Liver (tissue), 9 donors: ENCODE data around the gene TRAPPC6A. TPM values are rescaled to one million over a fixed set of nuclear protein-coding genes. Genes with fewer than 3 reads are reported as not detected.

Source experiments
- DNase-seq: peaks from one replicate; pipeline ENCODE4 v3.0.0-alpha.2; 2017; ENCODE audit warnings: low spot score
- H3K27ac ChIP-seq, 2 donors: one replicate each; pipeline ENCODE4 v1.7.0; 2013; ENCODE audit warnings: inconsistent platforms in 2 of 2, low read length in 2 of 2, control low read depth in 1 of 2, low read depth in 1 of 2, mild to moderate bottlenecking in 1 of 2
- H3K27me3 ChIP-seq, 4 donors: one replicate each; pipeline versions ENCODE4 v1.6.1 to v1.7.0; 2013; ENCODE audit warnings: low read length in 3 of 4, inconsistent platforms in 1 of 4, mild to moderate bottlenecking in 1 of 4, moderate library complexity in 1 of 4; ENCODE audit not compliant: control insufficient read depth in 4 of 4, insufficient read depth in 4 of 4
- H3K36me3 ChIP-seq, 4 donors: one replicate each; pipeline versions ENCODE4 v1.6.1 to v1.7.0; 2013; ENCODE audit warnings: low read length in 3 of 4, mild to moderate bottlenecking in 3 of 4, low read depth in 1 of 4, moderate library complexity in 1 of 4; ENCODE audit not compliant: control insufficient read depth in 4 of 4, insufficient read depth in 3 of 4
- H3K4me1 ChIP-seq, 4 donors: one replicate each; pipeline versions ENCODE4 v1.6.1 to v1.7.0; 2013; ENCODE audit warnings: low read length in 3 of 4, mild to moderate bottlenecking in 3 of 4, moderate library complexity in 1 of 4; ENCODE audit not compliant: control insufficient read depth in 4 of 4, insufficient read depth in 4 of 4
- H3K4me3 ChIP-seq, 3 donors: one replicate each; pipeline versions ENCODE4 v1.6.1 to v1.7.0; 2013; ENCODE audit warnings: low read length in 3 of 3, control low read depth in 1 of 3, low read depth in 1 of 3, mild to moderate bottlenecking in 1 of 3
- H3K9ac ChIP-seq, 2 donors: one replicate each; pipeline ENCODE4 v1.7.0; 2013; ENCODE audit warnings: low read length in 2 of 2, mild to moderate bottlenecking in 2 of 2, moderate library complexity in 2 of 2, control low read depth in 1 of 2, low read depth in 1 of 2
- H3K9me3 ChIP-seq, 4 donors: one replicate each; pipeline versions ENCODE4 v1.6.1 to v1.7.0; 2013; ENCODE audit warnings: low read length in 3 of 4; ENCODE audit not compliant: control insufficient read depth in 4 of 4
- EGR1 ChIP-seq, 2 donors: IDR thresholded peaks; 2 replicates each; pipeline ENCODE4 v1.6.1; 2016 to 2018; ENCODE audit warnings: antibody characterized with exemption in 2 of 2, low read depth in 2 of 2
- FOXA1 ChIP-seq: IDR thresholded peaks from 2 replicates; pipeline ENCODE4 v1.6.1; 2016; ENCODE audit warnings: antibody characterized with exemption
- GABPA ChIP-seq, 2 donors: IDR thresholded peaks in 1 of 2; conservative IDR thresholded peaks in 1 of 2; 2 replicates each; pipeline ENCODE4 v1.6.1; 2016; ENCODE audit warnings: antibody characterized with exemption in 2 of 2, mild to moderate bottlenecking in 1 of 2, moderate library complexity in 1 of 2
- HNF4A ChIP-seq, 2 donors: conservative IDR thresholded peaks; 2 replicates each; pipeline ENCODE4 v1.6.1; 2016; ENCODE audit warnings: antibody characterized with exemption in 2 of 2, mild to moderate bottlenecking in 2 of 2
- HNF4G ChIP-seq: IDR thresholded peaks from 2 replicates; pipeline ENCODE4 v1.6.1; 2016; ENCODE audit warnings: antibody characterized with exemption
- JUND ChIP-seq, 2 donors: IDR thresholded peaks; 2 replicates each; pipeline ENCODE4 v1.6.1; 2016; ENCODE audit warnings: antibody characterized with exemption in 2 of 2
- NR2F2 ChIP-seq: IDR thresholded peaks from 2 replicates; pipeline ENCODE4 v1.6.1; 2016; ENCODE audit warnings: antibody characterized with exemption
- RAD21 ChIP-seq, 2 donors: IDR thresholded peaks; 2 replicates each; pipeline ENCODE4 v1.6.1; 2016; ENCODE audit warnings: antibody characterized with exemption in 2 of 2, mild to moderate bottlenecking in 2 of 2
- RXRA ChIP-seq, 2 donors: IDR thresholded peaks; 2 replicates each; pipeline ENCODE4 v1.6.1; 2017 to 2018; ENCODE audit warnings: antibody characterized with exemption in 2 of 2, mild to moderate bottlenecking in 1 of 2
- SP1 ChIP-seq: IDR thresholded peaks from 2 replicates; pipeline ENCODE4 v1.6.1; 2018; ENCODE audit warnings: antibody characterized with exemption, mild to moderate bottlenecking
- TAF1 ChIP-seq: conservative IDR thresholded peaks from 2 replicates; pipeline ENCODE4 v1.6.1; 2016; ENCODE audit warnings: antibody characterized with exemption, mild to moderate bottlenecking
- YY1 ChIP-seq: IDR thresholded peaks from 2 replicates; pipeline ENCODE4 v1.6.1; 2016; ENCODE audit warnings: antibody characterized with exemption, mild to moderate bottlenecking
- WGBS: extraction: QIAGEN DNeasy Blood & Tissue Kit; methylation state at CpG from one replicate; pipeline ENCODE4 v1.1.7; 2013; 5-methylcytosine and 5-hydroxymethylcytosine counted together
- polyA plus RNA-seq, 2 donors: library from polyadenylated mRNA; stranded (reverse) in 1 of 2; unstranded in 1 of 2; fragments of 200-250 nt in 1 of 2; fragments of >200 nt in 1 of 2; fragmentation: Nextera tagmentation in 1 of 2; extraction: Ambion mirVana in 1 of 2; gene quantifications; one replicate each; pipeline versions ENCODE4 v1.2.1 to v1.2.3, GENCODE V29; 2013 to 2015
- total RNA-seq, 2 donors: library from RNA; depleted of rRNA; stranded (reverse); fragments of >200 nt; gene quantifications; one replicate each; pipeline ENCODE4 v1.2.3, GENCODE V29; 2014
- TF ChIP-seq, protein P1 (sequence below): fragments of 150-350 bp; IDR thresholded peaks from 2 replicates; pipeline ENCODE4 v1.5.1; 2017; ENCODE audit warnings: improper control_type of control experiment, low read depth, low read length; ENCODE audit not compliant: missing input control
- TF ChIP-seq, protein P2 (sequence below): IDR thresholded peaks from 2 replicates; pipeline ENCODE4 v1.6.1; 2016; ENCODE audit warnings: antibody characterized with exemption
- TF ChIP-seq, protein P3 (sequence below): IDR thresholded peaks from 2 replicates; pipeline ENCODE4 v1.6.1; 2016; ENCODE audit warnings: antibody characterized with exemption
- TF ChIP-seq, protein P4 (sequence below): IDR thresholded peaks from 2 replicates; pipeline ENCODE4 v1.6.1; 2016; ENCODE audit warnings: antibody characterized with exemption, mild to moderate bottlenecking
- TF ChIP-seq, protein P5 (sequence below): IDR thresholded peaks from 2 replicates; pipeline ENCODE4 v1.6.1; 2016; ENCODE audit warnings: antibody characterized with exemption
- donor health status: healthy.
- donor health status: healthy.
- donor health status: healthy.
- donor health status: healthy.
- donor health status: healthy.

The TRAPPC6A gene
- total and polyA plus RNA-seq, 4 donors: 14.8 to 52.2 (median 28.6) TPM

DNA sequence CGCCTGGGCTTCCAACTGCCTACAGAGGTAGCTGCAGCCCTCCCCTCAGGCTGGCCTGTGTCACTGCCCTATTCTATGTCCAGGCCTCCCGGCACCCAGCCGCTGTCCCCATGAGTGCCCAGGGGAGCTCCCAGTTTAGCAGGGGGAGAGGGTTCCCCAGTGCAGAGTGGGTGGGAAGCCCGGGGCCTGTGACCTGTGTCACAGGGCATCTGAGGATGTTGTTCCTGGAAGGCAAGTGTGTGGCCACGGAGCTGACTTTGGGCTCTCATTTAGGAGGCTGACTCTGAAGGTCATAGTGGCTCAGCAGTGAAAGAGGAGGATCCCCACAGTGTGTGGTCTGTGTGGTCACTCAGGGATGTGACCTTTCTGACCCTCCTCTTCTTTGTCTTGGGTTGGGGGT lies 59.9 kb downstream of the TRAPPC6A start:
- Histone ChIP-seq H3K36me3 (no peaks in the 10 kb centered on the region), H3K9ac (no peak overlapping the region), H3K27ac (no peak overlapping the region), H3K27me3 (no peaks in the 10 kb centered on the region), H3K9me3 (no peaks in the 10 kb centered on the region), H3K4me3 (no peak overlapping the region), H3K4me1 (peaks cover 3 to 11% (median 7%) of the 10 kb centered on the region in 4 donors)
- TF ChIP-seq, protein P1, sequence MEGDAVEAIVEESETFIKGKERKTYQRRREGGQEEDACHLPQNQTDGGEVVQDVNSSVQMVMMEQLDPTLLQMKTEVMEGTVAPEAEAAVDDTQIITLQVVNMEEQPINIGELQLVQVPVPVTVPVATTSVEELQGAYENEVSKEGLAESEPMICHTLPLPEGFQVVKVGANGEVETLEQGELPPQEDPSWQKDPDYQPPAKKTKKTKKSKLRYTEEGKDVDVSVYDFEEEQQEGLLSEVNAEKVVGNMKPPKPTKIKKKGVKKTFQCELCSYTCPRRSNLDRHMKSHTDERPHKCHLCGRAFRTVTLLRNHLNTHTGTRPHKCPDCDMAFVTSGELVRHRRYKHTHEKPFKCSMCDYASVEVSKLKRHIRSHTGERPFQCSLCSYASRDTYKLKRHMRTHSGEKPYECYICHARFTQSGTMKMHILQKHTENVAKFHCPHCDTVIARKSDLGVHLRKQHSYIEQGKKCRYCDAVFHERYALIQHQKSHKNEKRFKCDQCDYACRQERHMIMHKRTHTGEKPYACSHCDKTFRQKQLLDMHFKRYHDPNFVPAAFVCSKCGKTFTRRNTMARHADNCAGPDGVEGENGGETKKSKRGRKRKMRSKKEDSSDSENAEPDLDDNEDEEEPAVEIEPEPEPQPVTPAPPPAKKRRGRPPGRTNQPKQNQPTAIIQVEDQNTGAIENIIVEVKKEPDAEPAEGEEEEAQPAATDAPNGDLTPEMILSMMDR: no peak
- TF ChIP-seq, protein P2, sequence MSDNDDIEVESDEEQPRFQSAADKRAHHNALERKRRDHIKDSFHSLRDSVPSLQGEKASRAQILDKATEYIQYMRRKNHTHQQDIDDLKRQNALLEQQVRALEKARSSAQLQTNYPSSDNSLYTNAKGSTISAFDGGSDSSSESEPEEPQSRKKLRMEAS: no peak
- TF ChIP-seq SP1 (no peak), NR2F2 (no peak), EGR1 (IDR thresholded peaks at IDR 0.05; ENCODE audit: low read depth in 2 of 2) (no peak), HNF4G (no peak), YY1 (no peak), FOXA1 (no peak), TAF1 (no peak), RXRA (IDR thresholded peaks at IDR 0.05) (no peak), GABPA (IDR thresholded peaks at IDR 0.05 in 1 of 2, conservative IDR thresholded peaks at IDR 0.05 in 1 of 2) (no peak)
- TF ChIP-seq, protein P3, sequence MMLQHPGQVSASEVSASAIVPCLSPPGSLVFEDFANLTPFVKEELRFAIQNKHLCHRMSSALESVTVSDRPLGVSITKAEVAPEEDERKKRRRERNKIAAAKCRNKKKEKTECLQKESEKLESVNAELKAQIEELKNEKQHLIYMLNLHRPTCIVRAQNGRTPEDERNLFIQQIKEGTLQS: no peak
- TF ChIP-seq, protein P4, sequence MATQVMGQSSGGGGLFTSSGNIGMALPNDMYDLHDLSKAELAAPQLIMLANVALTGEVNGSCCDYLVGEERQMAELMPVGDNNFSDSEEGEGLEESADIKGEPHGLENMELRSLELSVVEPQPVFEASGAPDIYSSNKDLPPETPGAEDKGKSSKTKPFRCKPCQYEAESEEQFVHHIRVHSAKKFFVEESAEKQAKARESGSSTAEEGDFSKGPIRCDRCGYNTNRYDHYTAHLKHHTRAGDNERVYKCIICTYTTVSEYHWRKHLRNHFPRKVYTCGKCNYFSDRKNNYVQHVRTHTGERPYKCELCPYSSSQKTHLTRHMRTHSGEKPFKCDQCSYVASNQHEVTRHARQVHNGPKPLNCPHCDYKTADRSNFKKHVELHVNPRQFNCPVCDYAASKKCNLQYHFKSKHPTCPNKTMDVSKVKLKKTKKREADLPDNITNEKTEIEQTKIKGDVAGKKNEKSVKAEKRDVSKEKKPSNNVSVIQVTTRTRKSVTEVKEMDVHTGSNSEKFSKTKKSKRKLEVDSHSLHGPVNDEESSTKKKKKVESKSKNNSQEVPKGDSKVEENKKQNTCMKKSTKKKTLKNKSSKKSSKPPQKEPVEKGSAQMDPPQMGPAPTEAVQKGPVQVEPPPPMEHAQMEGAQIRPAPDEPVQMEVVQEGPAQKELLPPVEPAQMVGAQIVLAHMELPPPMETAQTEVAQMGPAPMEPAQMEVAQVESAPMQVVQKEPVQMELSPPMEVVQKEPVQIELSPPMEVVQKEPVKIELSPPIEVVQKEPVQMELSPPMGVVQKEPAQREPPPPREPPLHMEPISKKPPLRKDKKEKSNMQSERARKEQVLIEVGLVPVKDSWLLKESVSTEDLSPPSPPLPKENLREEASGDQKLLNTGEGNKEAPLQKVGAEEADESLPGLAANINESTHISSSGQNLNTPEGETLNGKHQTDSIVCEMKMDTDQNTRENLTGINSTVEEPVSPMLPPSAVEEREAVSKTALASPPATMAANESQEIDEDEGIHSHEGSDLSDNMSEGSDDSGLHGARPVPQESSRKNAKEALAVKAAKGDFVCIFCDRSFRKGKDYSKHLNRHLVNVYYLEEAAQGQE: no peak
- no peak for DNase-seq
- 80% methylated on average over 5 of the region's 5 CpGs for WGBS

DNA sequence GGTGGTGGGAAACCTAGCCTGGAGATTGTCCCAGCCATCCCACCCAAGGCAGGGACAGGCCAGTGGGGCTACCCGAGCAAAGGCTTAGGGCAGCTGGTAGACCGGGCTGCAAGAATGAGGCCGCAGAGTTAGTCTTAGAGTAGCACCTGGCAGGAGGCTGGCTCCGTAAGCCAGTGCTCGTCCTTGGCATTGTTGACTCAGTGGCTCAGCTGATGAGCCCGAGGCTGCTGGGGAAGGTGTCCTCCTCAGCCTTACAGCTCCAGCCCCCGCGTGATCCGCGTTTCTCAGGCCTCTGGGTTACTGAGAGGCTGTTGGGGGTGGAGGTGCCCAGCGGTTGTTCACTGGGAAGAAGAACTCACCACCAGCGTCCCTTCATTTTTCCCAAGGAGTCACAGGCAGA lies 60.4 kb downstream of the TRAPPC6A start:
- H3K4me1 ChIP-seq: peaks cover 3 to 15% (median 7%) of the 10 kb centered on the region in 4 donors
- no peaks in the 10 kb centered on the region for H3K36me3 ChIP-seq
- H3K4me3 ChIP-seq: no peak overlapping the region
- no peak overlapping the region for H3K9ac ChIP-seq
- H3K27ac ChIP-seq: no peak overlapping the region
- no peaks in the 10 kb centered on the region for H3K27me3 ChIP-seq
- WGBS: 77% methylated on average over 12 of the region's 12 CpGs
- no peaks in the 10 kb centered on the region for H3K9me3 ChIP-seq
- DNase-seq: no peak
- TF ChIP-seq, protein P5, sequence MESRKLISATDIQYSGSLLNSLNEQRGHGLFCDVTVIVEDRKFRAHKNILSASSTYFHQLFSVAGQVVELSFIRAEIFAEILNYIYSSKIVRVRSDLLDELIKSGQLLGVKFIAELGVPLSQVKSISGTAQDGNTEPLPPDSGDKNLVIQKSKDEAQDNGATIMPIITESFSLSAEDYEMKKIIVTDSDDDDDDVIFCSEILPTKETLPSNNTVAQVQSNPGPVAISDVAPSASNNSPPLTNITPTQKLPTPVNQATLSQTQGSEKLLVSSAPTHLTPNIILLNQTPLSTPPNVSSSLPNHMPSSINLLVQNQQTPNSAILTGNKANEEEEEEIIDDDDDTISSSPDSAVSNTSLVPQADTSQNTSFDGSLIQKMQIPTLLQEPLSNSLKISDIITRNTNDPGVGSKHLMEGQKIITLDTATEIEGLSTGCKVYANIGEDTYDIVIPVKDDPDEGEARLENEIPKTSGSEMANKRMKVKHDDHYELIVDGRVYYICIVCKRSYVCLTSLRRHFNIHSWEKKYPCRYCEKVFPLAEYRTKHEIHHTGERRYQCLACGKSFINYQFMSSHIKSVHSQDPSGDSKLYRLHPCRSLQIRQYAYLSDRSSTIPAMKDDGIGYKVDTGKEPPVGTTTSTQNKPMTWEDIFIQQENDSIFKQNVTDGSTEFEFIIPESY: no peak
- no peak for TF ChIP-seq TAF1
- TF ChIP-seq SP1: no peak
- no peak for TF ChIP-seq GABPA (IDR thresholded peaks at IDR 0.05 in 1 of 2, conservative IDR thresholded peaks at IDR 0.05 in 1 of 2)
- TF ChIP-seq, protein P4: no peak
- TF ChIP-seq, protein P1: no peak
- TF ChIP-seq RAD21 (IDR thresholded peaks at IDR 0.05): no peak
- no peak for TF ChIP-seq JUND (IDR thresholded peaks at IDR 0.05)
- TF ChIP-seq HNF4G: no peak
- TF ChIP-seq FOXA1: no peak
- TF ChIP-seq EGR1 (IDR thresholded peaks at IDR 0.05; ENCODE audit: low read depth in 2 of 2): no peak
- TF ChIP-seq YY1: no peak
- TF ChIP-seq, protein P2: no peak
- no peak for TF ChIP-seq RXRA (IDR thresholded peaks at IDR 0.05)
- TF ChIP-seq NR2F2: no peak
- TF ChIP-seq HNF4A (conservative IDR thresholded peaks at IDR 0.05): no peak
